GM21717 (cell line): ENCODE data around the gene AGBL5.

Experiments used
- ATAC-seq: cut with Tn5 transposase; IDR thresholded peaks from one replicate; pipeline ENCODE4 v1.9.1; 2021; ENCODE audit warnings: mild to moderate bottlenecking, moderate library complexity; ENCODE audit not compliant: unreplicated experiment

AGBL5 gene

GRCh38 chr2:27021253-27022049 is 30.0 kb upstream of the AGBL5 start:
- no peak for ATAC-seq

DNA sequence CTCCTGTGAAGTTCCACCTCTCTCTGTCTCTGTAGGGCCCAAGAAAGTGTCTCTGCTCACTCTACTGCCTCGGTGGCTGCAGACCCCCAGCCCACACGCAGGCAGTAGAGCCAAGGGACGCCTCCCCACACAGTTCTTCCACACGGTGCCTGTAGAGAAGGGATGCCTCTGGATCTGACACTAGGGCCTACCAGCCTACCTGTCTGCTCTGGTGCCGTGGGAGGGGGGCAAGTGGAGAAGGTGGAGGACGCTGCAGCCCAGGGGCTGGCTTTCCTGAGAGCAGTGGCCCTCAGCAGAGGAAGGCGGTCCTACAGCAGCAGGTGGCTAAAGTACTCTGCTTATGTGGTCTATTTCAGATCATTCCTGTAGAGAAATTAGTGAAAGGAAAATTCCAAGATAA is 27.7 kb upstream of the AGBL5 start:
- no peak for ATAC-seq

DNA sequence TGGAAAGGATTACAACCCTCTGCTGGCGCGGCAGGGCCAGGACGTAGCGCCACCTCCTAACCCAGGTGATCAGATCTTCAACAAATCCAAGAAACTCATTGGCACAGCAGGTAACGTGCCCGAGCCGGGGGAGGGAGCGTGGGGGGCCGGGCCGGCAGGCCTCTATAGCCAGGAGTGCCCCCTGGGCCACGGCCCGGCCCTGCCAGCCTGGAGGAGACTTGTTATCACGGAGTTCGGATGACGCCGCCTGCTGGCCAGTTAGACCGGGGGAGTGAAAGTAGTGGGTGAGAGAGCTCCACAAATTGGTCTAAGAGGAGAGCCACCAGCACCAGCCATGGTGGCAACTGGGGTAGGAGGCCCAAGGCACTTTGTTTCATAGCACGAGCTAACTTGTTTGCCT is 27.3 kb upstream of the AGBL5 start:
- no peak for ATAC-seq

DNA sequence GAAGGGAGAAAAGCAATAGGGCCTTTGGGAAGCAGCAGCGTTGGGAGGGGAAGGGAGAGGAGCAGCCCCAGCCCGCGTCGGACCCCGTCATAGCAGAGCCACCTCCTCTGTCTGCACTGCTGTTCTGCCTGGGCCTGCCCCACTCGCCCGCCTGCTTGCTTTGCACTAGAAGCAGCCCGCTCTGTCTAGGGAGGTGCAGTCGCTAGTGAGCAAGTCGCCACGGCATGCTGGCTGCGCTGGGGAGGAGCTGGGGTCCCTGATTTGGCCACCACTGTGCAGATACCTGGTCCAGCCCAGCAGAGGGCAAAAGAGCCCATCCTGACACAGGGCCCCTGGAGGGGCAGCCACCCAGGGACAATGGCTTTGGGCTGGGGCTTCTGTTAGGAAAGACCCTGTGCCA is 26.7 kb upstream of the AGBL5 start:
- ATAC-seq: no peak

GRCh38 chr2:27025281-27025800 is 26.1 kb upstream of the AGBL5 start:
- no peak for ATAC-seq

- no peak for ATAC-seq
These were observed 25.3 kb upstream of the AGBL5 start for GRCh38 chr2:27025861-27026851.

- no peak for ATAC-seq
These were observed 24.2 kb upstream of the AGBL5 start for GRCh38 chr2:27027211-27027651.

DNA sequence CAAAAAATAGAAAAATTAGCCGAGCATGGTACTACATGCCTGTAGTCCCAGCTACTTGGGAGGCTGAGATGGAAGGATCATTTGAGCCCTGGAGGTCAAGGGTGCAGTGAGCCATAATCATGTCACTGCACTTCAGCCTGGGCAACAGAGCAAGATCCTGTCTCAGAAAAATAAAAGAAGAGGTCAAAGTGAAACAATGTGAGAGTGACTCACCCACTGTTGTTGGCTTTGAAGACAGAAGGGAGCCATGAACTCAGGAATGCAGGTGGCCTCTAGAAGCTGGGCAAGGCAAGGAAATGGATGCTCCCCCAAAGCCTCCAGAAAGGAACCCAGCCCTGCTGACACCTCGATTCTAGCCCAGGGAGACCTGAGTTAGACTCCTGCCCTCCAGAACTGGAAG is 22.4 kb upstream of the AGBL5 start:
- no peak for ATAC-seq

DNA sequence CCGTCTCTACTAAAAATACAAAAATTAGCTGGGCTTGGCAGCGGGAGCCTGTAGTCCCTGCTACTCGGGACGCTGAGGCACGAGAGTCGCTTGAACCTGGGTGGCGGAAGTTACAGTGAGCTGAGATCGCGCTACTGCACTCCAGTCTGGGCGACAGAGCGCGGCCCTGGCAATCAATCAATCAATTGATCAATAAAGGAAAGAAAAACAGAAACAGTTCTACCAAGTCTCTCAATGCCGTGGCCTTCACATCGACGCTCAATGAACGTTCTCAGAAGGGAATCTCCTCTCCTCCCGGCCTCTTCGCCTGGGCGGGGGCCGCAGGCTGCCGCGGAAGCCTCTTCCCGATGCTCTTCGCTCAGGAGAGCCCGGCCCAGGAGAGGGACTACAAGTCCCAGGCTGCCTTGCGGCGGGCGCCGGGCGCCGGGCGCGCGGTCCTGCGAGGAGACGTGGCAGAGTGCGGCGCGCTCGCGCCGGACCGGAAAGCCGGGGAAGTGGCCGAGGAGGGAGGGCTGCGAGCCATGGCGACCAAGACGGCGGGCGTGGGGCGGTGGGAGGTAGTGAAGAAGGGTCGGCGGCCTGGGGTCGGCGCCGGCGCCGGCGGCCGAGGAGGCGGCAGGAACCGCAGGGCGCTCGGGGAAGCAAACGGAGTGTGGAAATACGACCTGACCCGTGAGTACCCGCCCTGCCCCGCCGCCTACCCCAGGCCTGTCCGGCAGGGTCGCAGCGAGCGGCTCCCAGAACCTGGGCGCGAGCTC is 18.8 kb upstream of the AGBL5 start, which contains the start of gene TMEM214:
TSS of gene TMEM214 (plus strand) at position 471 of the 758 bp plus-strand sequence. CDS start at position 522, 51 bp downstream.
- ATAC-seq: peak; percentile 83

DNA sequence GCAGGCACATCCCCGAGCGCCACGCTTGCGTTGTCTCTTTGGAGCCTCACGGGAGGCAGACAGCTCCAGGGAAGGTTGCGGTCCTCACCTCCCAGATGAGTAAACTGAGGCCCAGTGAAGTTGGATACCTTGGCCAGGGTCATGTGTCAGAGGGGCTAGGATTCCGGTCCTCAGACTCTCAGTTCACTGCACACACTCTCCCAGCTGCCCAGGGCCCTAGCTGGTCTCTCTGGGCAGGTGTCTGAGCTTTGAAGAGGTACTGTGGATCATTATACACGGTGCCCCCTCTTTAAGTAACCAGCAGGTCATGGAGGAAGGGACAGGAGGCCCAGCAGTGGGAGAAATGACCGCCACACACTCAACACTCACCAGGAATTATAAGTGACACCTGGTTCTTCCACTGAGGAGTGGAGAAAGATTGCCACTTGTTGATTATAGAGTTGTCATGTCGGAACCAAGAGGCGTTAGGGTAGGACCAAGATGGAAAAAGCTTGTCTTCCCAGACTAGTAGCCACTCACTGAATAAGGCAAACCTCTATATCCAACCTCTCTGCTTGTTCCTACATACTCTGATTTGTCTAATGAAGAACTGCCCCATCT is 18.1 kb upstream of the AGBL5 start:
- ATAC-seq: peak; percentile 6

DNA sequence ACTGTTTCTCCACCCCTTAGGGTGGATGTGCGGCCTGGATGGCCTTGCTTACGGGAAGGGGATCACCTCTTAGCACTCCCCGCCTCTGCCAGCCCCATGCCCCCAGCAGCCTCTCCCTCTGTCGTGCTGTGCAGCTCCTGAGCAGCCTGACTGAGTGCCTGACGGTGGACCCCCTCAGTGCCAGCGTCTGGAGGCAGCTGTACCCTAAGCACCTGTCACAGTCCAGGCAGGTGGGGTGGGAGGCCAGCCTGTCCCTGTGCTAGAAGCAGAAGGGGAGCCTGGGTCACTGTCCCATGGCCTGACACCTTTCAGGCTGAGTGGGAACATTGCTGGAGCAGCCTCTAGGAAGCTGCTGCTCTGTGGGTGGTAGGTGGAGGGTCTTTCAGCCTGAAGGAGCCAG is 13.5 kb upstream of the AGBL5 start:
- ATAC-seq: no peak

DNA sequence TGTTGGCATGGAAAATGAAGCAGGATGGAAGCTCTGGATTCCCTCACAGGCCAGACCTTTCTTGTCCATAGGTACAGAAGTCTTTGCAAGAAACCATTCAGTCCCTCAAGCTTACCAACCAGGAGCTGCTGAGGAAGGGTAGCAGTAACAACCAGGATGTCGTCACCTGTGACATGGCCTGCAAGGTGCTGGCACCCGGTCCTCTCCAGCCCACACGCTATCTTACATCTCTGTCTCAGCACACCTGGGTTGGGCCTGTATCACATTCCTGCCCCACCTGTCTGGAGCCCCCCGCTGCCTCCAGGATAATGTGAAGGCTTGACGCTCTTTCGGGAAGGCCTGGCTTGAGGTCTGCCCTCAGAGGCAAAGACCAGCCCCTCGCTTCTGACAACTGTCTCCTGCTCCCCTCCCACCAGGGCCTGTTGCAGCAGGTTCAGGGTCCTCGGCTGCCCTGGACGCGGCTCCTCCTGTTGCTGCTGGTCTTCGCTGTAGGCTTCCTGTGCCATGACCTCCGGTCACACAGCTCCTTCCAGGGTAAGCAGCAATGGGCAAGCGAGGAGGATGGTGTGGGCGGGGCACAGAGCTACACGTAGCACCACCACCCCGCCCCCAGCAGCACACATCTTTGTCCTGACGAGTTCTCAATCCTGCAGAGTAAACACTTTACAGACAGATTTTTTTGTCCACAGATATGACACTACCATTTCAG is 12.7 kb upstream of the AGBL5 start:
- ATAC-seq: no peak

- ATAC-seq: no peak
These were observed 12.0 kb upstream of the AGBL5 start for GRCh38 chr2:27039426-27039825.

GRCh38 chr2:27039871-27040270 is 11.6 kb upstream of the AGBL5 start:
- ATAC-seq: no peak

DNA sequence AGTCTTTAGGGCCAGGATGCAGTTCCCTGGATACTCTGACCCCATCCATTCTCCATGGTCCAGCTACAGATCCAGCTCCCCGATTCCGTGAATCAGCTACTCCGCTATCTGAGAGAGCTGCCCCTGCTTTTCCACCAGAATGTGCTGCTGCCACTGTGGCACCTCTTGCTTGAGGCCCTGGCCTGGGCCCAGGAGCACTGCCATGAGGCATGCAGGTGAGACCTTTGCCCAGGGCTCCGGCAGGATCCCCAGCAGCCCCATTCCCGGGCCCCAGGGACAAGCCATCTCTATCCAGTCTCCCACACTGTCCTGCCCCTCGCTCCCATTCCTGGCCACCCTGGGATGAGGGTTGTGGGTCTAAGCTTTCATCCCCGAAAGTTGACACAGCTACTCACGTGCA is 11.2 kb upstream of the AGBL5 start:
- no peak for ATAC-seq

DNA sequence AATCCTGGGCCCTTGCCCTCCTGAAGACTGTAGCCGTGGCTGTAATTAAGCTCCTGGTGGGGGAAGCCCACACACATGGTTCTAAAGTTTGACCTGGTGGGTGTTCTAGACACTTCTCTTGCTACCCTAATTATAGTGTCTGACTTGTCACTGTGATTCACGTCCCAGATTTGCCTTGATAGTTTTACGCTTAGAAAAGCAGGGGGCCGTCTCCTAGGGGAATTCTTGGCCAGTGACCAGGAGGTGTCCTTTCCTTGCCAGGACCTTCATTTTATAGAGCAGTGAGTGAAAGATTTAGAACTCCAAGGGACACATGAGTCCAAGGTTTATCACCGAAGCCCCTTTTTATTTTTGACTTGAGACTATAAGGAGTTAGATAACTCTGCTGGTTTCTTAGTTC is 9.7 kb upstream of the AGBL5 start:
- no peak for ATAC-seq

- ATAC-seq: no peak
These were observed 9.3 kb upstream of the AGBL5 start for GRCh38 chr2:27042159-27042661.

GRCh38 chr2:27042985-27043634 is 8.4 kb upstream of the AGBL5 start:
- no peak for ATAC-seq
